ENCODE measurements around the gene C4BPB.
"Not testable (repeated sequence)": the region's sequence is repeated elsewhere in the genome, so short reads cannot be mapped to it uniquely, and the experiment has no call there.

Gene C4BPB

GRCh38 chr1:207088701-207089626 lies at the start of gene C4BPB:
TSS of gene C4BPB (plus strand) at chr1:207088860. CDS start at chr1:207089532, 672 bp downstream.
- no peak for TF ChIP-seq CTCF (IDR thresholded peaks at IDR 0.05; ENCODE audit: insufficient read depth, low read length, poor library complexity, severe bottlenecking)
- Histone ChIP-seq H3K36me3 (ENCODE audit: control insufficient read depth, insufficient read depth, low read length) (no peaks in the 10 kb centered on the region), H3K27me3 (replicated peaks; ENCODE audit: control insufficient read depth, insufficient read depth, low read length) (no peaks in the 10 kb centered on the region), H3K4me3 (replicated peaks; ENCODE audit: low read depth, low read length) (no peak within 1 kb of the TSS)
- DNase-seq (ENCODE audit: extremely low read depth, insufficient read length): no peak

- DNase-seq (ENCODE audit: extremely low read depth, insufficient read length): no peak
- no peak for TF ChIP-seq CTCF (IDR thresholded peaks at IDR 0.05; ENCODE audit: insufficient read depth, low read length, poor library complexity, severe bottlenecking)
- no peaks in the 10 kb centered on the region; the same call in 1 of the 2 replicates for H3K36me3 ChIP-seq (ENCODE audit: control insufficient read depth, insufficient read depth, low read length)
These were observed 49.1 kb upstream of the C4BPB start for GRCh38 chr1:207039380-207040180.

GRCh38 chr1:207040181-207040533 lies 48.5 kb upstream of the C4BPB start:
- no peaks in the 10 kb centered on the region; the same call in 1 of the 2 replicates for H3K27me3 ChIP-seq (replicated peaks; ENCODE audit: control insufficient read depth, insufficient read depth, low read length)
- H3K4me3 ChIP-seq (replicated peaks; ENCODE audit: low read depth, low read length): no peak overlapping the region
- no peaks in the 10 kb centered on the region; the same call in 1 of the 2 replicates for H3K36me3 ChIP-seq (ENCODE audit: control insufficient read depth, insufficient read depth, low read length)
- no peak for TF ChIP-seq CTCF (IDR thresholded peaks at IDR 0.05; ENCODE audit: insufficient read depth, low read length, poor library complexity, severe bottlenecking)
- no peak for DNase-seq (ENCODE audit: extremely low read depth, insufficient read length)

More at GRCh38 chr1:207039380-207040180, 49.1 kb upstream of the C4BPB start:
- Histone ChIP-seq H3K27me3 (replicated peaks; ENCODE audit: control insufficient read depth, insufficient read depth, low read length) (no peaks in the 10 kb centered on the region; the same call in 1 of the 2 replicates), H3K4me3 (replicated peaks; ENCODE audit: low read depth, low read length) (no peak overlapping the region)

- not testable (repeated sequence) for DNase-seq (ENCODE audit: extremely low read depth, insufficient read length); H3K36me3 ChIP-seq (ENCODE audit: control insufficient read depth, insufficient read depth, low read length); H3K4me3 ChIP-seq (replicated peaks; ENCODE audit: low read depth, low read length); H3K27me3 ChIP-seq (replicated peaks; ENCODE audit: control insufficient read depth, insufficient read depth, low read length)
These were observed 47.3 kb upstream of the C4BPB start for GRCh38 chr1:207041397-207041796.

- TF ChIP-seq CTCF (IDR thresholded peaks at IDR 0.05; ENCODE audit: insufficient read depth, low read length, poor library complexity, severe bottlenecking): no peak
- no peak overlapping the region for H3K4me3 ChIP-seq (replicated peaks; ENCODE audit: low read depth, low read length)
- H3K27me3 ChIP-seq (replicated peaks; ENCODE audit: control insufficient read depth, insufficient read depth, low read length): no peaks in the 10 kb centered on the region
- DNase-seq (ENCODE audit: extremely low read depth, insufficient read length): no peak
- peaks cover 8% of the 10 kb centered on the region for H3K36me3 ChIP-seq (ENCODE audit: control insufficient read depth, insufficient read depth, low read length)
These were observed 43.2 kb upstream of the C4BPB start for GRCh38 chr1:207045453-207045852.

- Histone ChIP-seq H3K27me3 (replicated peaks; ENCODE audit: control insufficient read depth, insufficient read depth, low read length) (no peaks in the 10 kb centered on the region), H3K36me3 (ENCODE audit: control insufficient read depth, insufficient read depth, low read length) (peaks cover 8% of the 10 kb centered on the region), H3K4me3 (replicated peaks; ENCODE audit: low read depth, low read length) (no peak overlapping the region)
- TF ChIP-seq CTCF (IDR thresholded peaks at IDR 0.05; ENCODE audit: insufficient read depth, low read length, poor library complexity, severe bottlenecking): no peak
- DNase-seq (ENCODE audit: extremely low read depth, insufficient read length): no peak
These were observed 41.2 kb upstream of the C4BPB start for GRCh38 chr1:207047505-207047904.

Data from GM06990 (cell line).